GM21717 (cell line): ENCODE measurements around the gene TIRAP.

Experiments
- ATAC-seq: cut with Tn5 transposase; IDR thresholded peaks from one replicate; pipeline ENCODE4 v1.9.1; 2021; ENCODE audit warnings: mild to moderate bottlenecking, moderate library complexity; ENCODE audit not compliant: unreplicated experiment

The TIRAP gene

GRCh38 chr11:126318574-126319373 is 35.9 kb downstream of the TIRAP start:
- peak; percentile 95 for ATAC-seq

GRCh38 chr11:126319374-126319740 is 36.5 kb downstream of the TIRAP start:
- no peak for ATAC-seq

GRCh38 chr11:126322996-126323395 is 40.1 kb downstream of the TIRAP start:
- ATAC-seq: no peak

- no peak for ATAC-seq
Observed at GRCh38 chr11:126327281-126328000, 44.5 kb downstream of the TIRAP start.

GRCh38 chr11:126328001-126328390 is 45.1 kb downstream of the TIRAP start:
- no peak for ATAC-seq

GRCh38 chr11:126328444-126328843 is 45.6 kb downstream of the TIRAP start:
- no peak for ATAC-seq

- no peak for ATAC-seq
Observed at GRCh38 chr11:126328938-126329643, 46.2 kb downstream of the TIRAP start.

- ATAC-seq: no peak
Observed at GRCh38 chr11:126329644-126330211, 46.8 kb downstream of the TIRAP start.

- ATAC-seq: no peak
Observed at GRCh38 chr11:126331286-126331685, 48.4 kb downstream of the TIRAP start.

GRCh38 chr11:126332221-126332711 is 49.4 kb downstream of the TIRAP start:
- no peak for ATAC-seq

GRCh38 chr11:126333142-126333541 is 50.2 kb downstream of the TIRAP start:
- no peak for ATAC-seq

- no peak for ATAC-seq
Observed at GRCh38 chr11:126334659-126335462, 52.0 kb downstream of the TIRAP start.

GRCh38 chr11:126335463-126335760 is 52.5 kb downstream of the TIRAP start:
- no peak for ATAC-seq

- no peak for ATAC-seq
Observed at GRCh38 chr11:126336138-126336541, 53.2 kb downstream of the TIRAP start.

- no peak for ATAC-seq
Observed at GRCh38 chr11:126336671-126337101, 53.8 kb downstream of the TIRAP start.

- ATAC-seq: no peak
Observed at GRCh38 chr11:126337126-126337473, 54.2 kb downstream of the TIRAP start.

- ATAC-seq: no peak
Observed at GRCh38 chr11:126337474-126338241, 54.8 kb downstream of the TIRAP start.

GRCh38 chr11:126338346-126339055 is 55.6 kb downstream of the TIRAP start:
- no peak for ATAC-seq
